Memory B cell (primary cell): Measurements from ENCODE around the gene NUDCD3.

Experiments used
- ATAC-seq: fragments of 150-1000 bp; cut with Tn5 transposase; 2 replicates; pipeline ENCODE4 v1.10.0; 2021; ENCODE audit warnings: low read depth, mild to moderate bottlenecking, moderate library complexity
- DNase-seq, 2 donors: peaks; one replicate each; pipeline ENCODE4 v3.0.0; 2022; ENCODE audit warnings: low spot score in 2 of 2
- H3K27ac Mint-ChIP-seq: one replicate; pipeline ENCODE4 v1.8.0; 2022; ENCODE audit warnings: mild to moderate bottlenecking, moderate library complexity, mixed read lengths
- H3K27me3 Mint-ChIP-seq: one replicate; pipeline ENCODE4 v1.8.0; 2022; ENCODE audit warnings: mixed read lengths
- H3K36me3 Mint-ChIP-seq: one replicate; pipeline ENCODE4 v1.8.0; 2022; ENCODE audit warnings: mild to moderate bottlenecking, mixed read lengths
- H3K4me1 Mint-ChIP-seq: one replicate; pipeline ENCODE4 v1.8.0; 2022; ENCODE audit warnings: mixed read lengths
- H3K4me3 Mint-ChIP-seq: one replicate; pipeline ENCODE4 v1.8.0; 2022; ENCODE audit warnings: mild to moderate bottlenecking, moderate library complexity, mixed read lengths
- H3K9me3 Mint-ChIP-seq: one replicate; pipeline ENCODE4 v1.8.0; 2022; ENCODE audit warnings: mixed read lengths

Gene NUDCD3

DNA sequence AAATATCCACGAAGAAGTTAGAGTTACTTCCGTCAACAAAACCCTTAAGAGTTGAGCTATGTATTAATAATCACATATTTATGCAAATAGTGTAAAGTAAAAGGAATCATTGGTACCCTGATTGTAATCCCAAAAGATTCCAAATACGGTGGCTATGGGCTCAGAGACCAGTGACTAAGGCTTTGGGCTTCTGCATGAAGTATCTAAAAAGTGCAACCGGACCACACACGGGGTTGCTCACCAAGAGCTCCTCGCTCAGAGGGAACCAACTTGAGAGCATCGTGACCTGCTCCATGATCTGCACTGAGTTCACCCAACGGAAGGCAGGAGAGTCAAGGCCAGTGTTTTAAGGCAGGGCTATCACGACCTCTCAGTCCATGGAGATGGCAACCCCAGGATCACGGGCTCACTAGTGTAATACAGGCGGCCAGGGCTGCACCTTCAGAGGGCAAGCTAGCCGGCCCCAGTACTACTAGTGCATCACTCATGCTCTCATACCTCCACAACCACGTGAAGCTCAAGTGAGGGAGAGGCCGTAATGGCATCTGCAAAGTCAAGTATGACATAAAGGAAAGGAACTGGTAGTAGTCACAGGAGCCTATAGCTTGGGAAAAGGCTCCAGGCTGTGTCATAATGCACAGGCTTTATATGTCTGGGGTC, 87.9 kb downstream of the NUDCD3 start:
- Mint-ChIP-seq H3K27ac (no peak overlapping the region), H3K4me1 (no peaks in the 10 kb centered on the region), H3K27me3 (no peaks in the 10 kb centered on the region), H3K4me3 (no peak overlapping the region), H3K36me3 (peaks cover 25% of the 10 kb centered on the region), H3K9me3 (no peaks in the 10 kb centered on the region)
- no peak for ATAC-seq
- DNase-seq: no peak

DNA sequence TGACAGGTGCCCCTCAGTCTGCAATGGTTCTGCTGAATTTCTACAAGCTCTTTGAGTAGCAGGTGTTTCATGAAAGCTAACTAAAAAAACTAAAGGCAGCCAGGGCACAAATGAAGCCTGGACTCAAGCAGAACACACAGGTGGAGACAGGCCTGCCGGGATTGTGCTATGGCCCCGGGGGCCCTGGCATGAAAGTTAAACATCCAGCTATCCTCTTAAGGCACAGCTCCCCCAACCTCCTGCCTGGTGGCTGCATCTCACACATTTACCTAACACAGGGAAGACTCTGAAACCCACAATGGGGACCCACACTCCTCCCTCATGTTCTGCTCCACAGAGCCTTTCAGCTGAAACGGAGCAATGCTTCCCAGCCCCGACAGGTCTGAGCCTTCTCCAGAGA, 88.8 kb downstream of the NUDCD3 start:
- Mint-ChIP-seq H3K27ac (no peak overlapping the region), H3K27me3 (no peaks in the 10 kb centered on the region), H3K9me3 (no peaks in the 10 kb centered on the region), H3K4me1 (peaks cover 2% of the 10 kb centered on the region), H3K36me3 (peaks cover 27% of the 10 kb centered on the region), H3K4me3 (no peak overlapping the region)
- DNase-seq (no peak), ATAC-seq (no peak)

DNA sequence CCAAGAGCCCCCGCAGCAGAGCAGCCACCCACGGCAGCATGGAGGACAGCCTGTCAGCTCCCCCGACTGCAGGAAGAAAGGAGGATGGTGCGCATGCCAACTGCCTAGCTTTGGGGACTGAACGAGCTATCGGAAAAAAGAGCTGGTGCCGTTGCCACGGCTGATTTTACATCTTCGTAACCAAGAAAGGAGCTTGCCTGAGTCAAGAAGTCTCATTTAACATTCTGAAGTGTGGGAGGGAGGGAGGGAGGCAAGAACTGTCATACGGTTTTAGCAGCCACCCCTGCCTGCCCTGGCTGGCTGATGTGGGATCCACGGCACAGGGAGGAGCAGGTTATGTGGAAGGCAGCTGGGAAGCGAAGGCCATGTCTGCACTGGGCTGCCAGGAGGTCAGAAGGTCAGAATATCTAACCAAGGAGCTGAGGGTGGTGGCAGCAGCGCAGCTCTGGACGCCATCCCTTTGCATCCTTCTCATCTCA, 90.4 kb downstream of the NUDCD3 start:
- H3K4me1 Mint-ChIP-seq: peaks cover 4% of the 10 kb centered on the region
- peaks cover 25% of the 10 kb centered on the region for H3K36me3 Mint-ChIP-seq
- no peak overlapping the region for H3K27ac Mint-ChIP-seq
- H3K4me3 Mint-ChIP-seq: no peak overlapping the region
- DNase-seq (no peak), ATAC-seq (no peak)
- H3K27me3 Mint-ChIP-seq: no peaks in the 10 kb centered on the region
- no peaks in the 10 kb centered on the region for H3K9me3 Mint-ChIP-seq

DNA sequence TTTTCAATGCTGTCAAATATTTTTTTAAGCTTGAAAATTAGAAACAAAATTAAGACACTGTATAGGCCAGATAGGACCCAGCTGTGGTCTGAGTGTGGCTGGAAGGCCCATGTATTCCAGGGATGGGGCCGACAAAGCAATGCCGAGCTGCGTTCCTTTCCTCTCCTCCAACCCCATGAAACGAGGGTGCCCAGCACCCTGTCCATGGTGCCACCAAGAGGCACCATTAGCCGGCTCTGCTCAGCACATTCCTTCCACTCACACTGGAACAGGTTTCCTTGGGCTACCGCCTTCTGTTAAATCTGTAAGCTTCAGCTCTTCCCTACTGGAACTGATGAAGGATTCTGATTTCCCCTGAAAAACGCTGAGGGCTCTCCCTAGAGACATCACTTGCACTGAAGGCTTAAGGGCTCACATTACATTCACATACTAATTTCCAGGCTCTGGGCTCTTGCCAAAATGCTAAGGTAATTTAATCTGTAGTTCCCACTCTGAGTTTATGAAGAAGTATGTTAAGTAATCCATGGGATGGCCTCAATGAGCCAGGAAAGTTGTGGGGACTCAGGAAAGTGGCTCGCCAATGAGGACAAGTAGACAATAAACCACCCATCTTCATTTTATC, 91.4 kb downstream of the NUDCD3 start:
- Mint-ChIP-seq H3K36me3 (peaks cover 23% of the 10 kb centered on the region), H3K9me3 (no peaks in the 10 kb centered on the region), H3K4me1 (peaks cover 4% of the 10 kb centered on the region), H3K27ac (no peak overlapping the region), H3K4me3 (no peak overlapping the region), H3K27me3 (no peaks in the 10 kb centered on the region)
- DNase-seq (no peak), ATAC-seq (no peak)

DNA sequence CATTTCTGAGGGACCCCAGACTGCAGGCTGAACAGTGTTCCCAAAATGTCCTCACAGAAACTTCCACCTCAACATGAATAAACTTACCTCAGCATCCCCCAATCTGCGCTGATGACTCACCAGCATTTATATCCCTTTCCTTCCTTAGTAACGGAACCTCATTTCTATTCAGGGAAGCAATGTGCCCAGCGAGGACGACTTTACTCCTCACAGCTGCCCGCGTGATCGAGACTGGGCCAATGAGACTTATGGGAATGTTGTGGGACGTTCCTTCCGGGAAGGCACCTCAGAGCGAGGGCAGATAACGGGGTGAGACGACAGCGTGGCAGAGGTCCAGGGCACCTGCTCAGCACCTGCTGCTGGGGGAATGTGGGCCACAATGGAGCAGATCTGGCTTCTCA, 91.9 kb downstream of the NUDCD3 start:
- DNase-seq (no peak), ATAC-seq (no peak)
- peaks cover 4% of the 10 kb centered on the region for H3K4me1 Mint-ChIP-seq
- H3K36me3 Mint-ChIP-seq: peaks cover 21% of the 10 kb centered on the region
- H3K4me3 Mint-ChIP-seq: no peak overlapping the region
- H3K27me3 Mint-ChIP-seq: no peaks in the 10 kb centered on the region
- no peaks in the 10 kb centered on the region for H3K9me3 Mint-ChIP-seq
- H3K27ac Mint-ChIP-seq: no peak overlapping the region

DNA sequence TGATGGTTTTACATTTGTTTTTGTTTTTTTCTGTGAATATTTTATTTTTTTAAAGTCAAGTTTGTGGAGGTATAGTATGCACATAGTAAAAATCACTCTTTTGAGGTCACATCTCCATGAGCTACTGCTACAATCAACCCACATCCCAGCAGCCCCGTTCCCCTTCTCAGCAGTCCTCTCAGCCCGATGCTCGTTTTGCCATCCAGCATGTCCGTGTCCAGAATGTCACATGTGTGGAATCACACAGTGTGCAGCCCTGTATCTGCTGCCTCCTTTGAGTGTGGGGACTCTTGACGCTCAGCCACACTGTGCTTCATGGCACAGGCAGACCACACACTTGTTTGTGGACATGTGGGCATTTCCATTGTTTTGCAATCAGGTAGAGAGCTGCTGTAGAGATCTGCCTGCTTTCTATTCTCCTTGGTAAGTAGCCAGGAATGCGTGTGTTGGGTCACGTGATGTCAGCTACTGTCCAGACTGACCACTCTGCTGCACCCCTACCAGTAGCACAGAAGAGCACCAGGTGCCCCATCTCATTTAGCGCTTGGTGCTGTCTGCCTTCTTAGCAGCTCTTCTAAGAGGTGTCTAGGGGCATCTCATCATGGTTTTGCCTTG, 93.4 kb downstream of the NUDCD3 start:
- H3K36me3 Mint-ChIP-seq: peaks cover 18% of the 10 kb centered on the region
- ATAC-seq (no peak), DNase-seq (no peak)
- no peaks in the 10 kb centered on the region for H3K27me3 Mint-ChIP-seq
- no peak overlapping the region for H3K27ac Mint-ChIP-seq
- no peaks in the 10 kb centered on the region for H3K9me3 Mint-ChIP-seq
- no peak overlapping the region for H3K4me3 Mint-ChIP-seq
- peaks cover 6% of the 10 kb centered on the region for H3K4me1 Mint-ChIP-seq

DNA sequence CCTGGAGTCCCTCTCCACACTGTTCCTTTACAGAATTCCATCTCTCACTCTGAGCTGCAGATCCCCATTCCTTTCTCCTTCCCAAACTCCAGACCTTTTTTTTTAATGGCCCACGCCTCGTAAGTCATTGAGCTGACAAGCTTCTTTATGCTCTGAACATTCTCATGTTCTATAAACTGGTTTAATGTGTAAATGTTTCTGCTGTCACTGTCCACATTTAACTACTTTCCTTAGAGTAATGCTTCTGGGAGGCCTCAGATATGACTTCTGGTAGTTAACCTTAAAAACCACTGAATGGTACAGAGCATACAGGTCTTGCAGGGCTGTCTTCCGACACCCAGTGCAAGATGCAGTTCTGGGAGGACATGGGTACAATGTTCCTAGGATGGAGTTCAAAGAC, 94.0 kb downstream of the NUDCD3 start:
- no peak overlapping the region for H3K4me3 Mint-ChIP-seq
- no peak overlapping the region for H3K27ac Mint-ChIP-seq
- DNase-seq (no peak), ATAC-seq (no peak)
- H3K27me3 Mint-ChIP-seq: no peaks in the 10 kb centered on the region
- H3K36me3 Mint-ChIP-seq: peaks cover 20% of the 10 kb centered on the region
- H3K9me3 Mint-ChIP-seq: no peaks in the 10 kb centered on the region
- H3K4me1 Mint-ChIP-seq: peaks cover 6% of the 10 kb centered on the region

DNA sequence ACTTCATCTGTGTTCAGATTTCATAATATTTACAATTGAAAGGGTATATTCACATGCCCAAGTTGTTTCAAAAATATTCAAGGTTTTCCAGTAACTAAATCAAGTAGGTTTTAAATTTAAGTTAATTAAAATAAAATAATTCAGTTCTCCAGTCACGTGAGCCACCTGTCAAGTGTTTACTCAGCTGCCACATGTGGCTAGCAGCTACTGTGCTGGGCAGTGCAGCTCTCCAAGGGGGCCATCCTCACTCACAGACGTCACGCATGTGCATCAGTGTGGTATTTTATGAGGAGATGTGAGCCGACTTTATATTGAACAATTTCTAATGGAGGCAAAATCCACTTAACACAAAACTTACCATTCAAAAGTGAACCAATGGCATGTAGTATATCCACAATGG, 95.4 kb downstream of the NUDCD3 start:
- peaks cover 29% of the 10 kb centered on the region for H3K36me3 Mint-ChIP-seq
- no peaks in the 10 kb centered on the region for H3K27me3 Mint-ChIP-seq
- ATAC-seq: no peak
- no peak overlapping the region for H3K27ac Mint-ChIP-seq
- no peaks in the 10 kb centered on the region for H3K9me3 Mint-ChIP-seq
- H3K4me1 Mint-ChIP-seq: peaks cover 6% of the 10 kb centered on the region
- DNase-seq: no peak
- no peak overlapping the region for H3K4me3 Mint-ChIP-seq

DNA sequence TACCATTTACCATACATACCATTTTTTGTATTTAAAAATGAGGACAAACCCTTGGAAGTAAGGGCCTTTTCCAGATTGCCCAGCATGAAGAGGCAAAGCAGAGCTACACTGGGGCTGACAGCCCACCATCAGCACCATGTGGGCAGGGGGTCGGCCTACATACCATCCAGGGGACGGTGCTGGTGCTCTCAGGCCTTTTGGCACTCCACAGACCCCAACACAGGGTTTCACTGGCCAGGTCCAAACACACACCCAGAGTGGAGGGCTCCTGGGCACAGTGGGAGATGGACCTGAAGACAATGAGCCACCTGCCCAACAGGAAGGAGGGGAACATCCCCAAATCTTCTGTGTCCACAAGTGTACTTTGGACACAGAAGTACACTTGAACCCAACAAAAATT, 95.8 kb downstream of the NUDCD3 start:
- H3K9me3 Mint-ChIP-seq: no peaks in the 10 kb centered on the region
- H3K4me1 Mint-ChIP-seq: peaks cover 6% of the 10 kb centered on the region
- peaks cover 28% of the 10 kb centered on the region for H3K36me3 Mint-ChIP-seq
- no peak overlapping the region for H3K4me3 Mint-ChIP-seq
- ATAC-seq (no peak), DNase-seq (no peak)
- no peak overlapping the region for H3K27ac Mint-ChIP-seq
- H3K27me3 Mint-ChIP-seq: no peaks in the 10 kb centered on the region

DNA sequence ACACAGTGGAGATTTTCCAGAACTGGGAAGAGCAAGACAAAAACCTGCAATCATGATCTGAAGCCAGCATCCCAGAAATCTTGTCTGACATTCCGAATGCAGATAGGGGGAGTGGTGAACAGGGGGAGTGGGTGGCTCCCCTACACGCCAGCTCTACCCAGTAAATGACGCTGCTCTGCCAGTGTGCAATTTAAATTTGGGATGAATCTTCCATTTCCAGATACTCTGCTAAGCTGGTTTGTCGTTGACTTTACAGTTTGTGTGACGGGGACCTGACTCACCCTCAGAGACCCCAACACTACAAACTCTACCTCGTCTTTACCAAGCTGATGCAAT, 96.4 kb downstream of the NUDCD3 start:
- ATAC-seq (no peak), DNase-seq (no peak)
- no peaks in the 10 kb centered on the region for H3K27me3 Mint-ChIP-seq
- peaks cover 31% of the 10 kb centered on the region for H3K36me3 Mint-ChIP-seq
- H3K27ac Mint-ChIP-seq: no peak overlapping the region
- H3K4me1 Mint-ChIP-seq: peaks cover 6% of the 10 kb centered on the region
- no peaks in the 10 kb centered on the region for H3K9me3 Mint-ChIP-seq
- no peak overlapping the region for H3K4me3 Mint-ChIP-seq

DNA sequence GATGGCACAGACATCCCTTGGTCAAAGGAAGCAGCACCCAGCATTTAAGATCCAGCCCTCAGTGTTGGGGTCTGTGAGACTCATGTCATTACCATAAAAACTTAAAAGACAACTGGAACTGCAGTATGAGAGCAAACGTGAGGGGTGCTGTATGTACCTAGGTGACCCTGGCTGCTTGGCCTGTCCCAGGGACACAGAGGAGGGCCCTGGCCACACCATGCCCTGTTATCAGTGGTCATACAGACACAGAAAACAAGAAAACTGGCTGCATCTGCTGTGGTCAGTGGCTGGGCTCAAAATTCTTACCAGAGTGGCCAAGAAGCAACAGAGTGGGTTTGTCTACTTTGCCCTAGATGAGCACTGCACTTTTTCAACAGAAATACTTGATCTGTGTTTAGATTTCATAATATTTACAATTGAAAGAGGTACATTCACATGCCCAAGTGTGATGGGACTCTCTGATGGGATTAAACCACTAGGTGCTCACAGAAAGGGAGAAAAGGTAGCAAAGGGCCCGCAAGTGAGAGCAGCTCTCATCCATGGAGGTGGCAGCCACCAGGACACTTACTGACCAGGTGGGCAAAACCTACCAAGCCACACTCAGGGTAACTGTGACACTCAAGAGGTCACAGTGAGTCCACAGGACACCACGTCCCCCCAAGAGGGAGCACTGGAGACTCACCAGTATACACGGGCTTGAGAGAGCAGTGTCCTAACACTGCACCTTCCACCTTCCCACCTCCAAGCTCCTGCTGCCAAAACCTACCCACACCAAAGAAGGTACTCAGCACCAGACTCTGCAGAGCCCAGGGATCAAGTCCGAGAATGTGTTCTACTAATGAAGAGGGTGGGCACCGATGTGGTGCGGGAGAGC, 97.0 kb downstream of the NUDCD3 start:
- no peak for DNase-seq
- Mint-ChIP-seq H3K4me3 (no peak overlapping the region), H3K27ac (peak overlapping the region; percentile 42), H3K4me1 (peaks cover 6% of the 10 kb centered on the region), H3K27me3 (no peaks in the 10 kb centered on the region), H3K9me3 (no peaks in the 10 kb centered on the region), H3K36me3 (peaks cover 29% of the 10 kb centered on the region)
- ATAC-seq: no peak

DNA sequence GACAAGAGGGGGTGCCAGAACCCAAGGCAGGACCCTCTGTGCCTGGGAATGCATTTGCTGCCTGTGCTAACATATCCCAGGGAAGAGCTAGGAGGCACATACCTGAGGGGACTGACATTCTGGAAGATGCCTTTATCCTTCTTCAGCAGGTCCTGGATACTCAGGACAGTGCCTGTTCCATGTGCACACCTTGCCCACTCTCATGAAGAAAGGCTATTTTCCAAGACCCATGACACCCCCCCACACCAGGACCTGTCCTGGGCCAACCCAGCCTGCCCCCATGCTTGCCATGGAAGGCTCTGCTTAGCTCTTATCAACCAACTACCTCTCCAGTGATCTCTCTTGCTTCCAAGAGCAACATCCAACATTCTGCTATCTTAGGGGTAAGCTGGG, 97.8 kb downstream of the NUDCD3 start:
- peaks cover 6% of the 10 kb centered on the region for H3K4me1 Mint-ChIP-seq
- H3K9me3 Mint-ChIP-seq: no peaks in the 10 kb centered on the region
- H3K4me3 Mint-ChIP-seq: no peak overlapping the region
- H3K27ac Mint-ChIP-seq: peak overlapping the region; percentile 42
- ATAC-seq (no peak), DNase-seq (no peak)
- H3K27me3 Mint-ChIP-seq: no peaks in the 10 kb centered on the region
- peaks cover 29% of the 10 kb centered on the region for H3K36me3 Mint-ChIP-seq

DNA sequence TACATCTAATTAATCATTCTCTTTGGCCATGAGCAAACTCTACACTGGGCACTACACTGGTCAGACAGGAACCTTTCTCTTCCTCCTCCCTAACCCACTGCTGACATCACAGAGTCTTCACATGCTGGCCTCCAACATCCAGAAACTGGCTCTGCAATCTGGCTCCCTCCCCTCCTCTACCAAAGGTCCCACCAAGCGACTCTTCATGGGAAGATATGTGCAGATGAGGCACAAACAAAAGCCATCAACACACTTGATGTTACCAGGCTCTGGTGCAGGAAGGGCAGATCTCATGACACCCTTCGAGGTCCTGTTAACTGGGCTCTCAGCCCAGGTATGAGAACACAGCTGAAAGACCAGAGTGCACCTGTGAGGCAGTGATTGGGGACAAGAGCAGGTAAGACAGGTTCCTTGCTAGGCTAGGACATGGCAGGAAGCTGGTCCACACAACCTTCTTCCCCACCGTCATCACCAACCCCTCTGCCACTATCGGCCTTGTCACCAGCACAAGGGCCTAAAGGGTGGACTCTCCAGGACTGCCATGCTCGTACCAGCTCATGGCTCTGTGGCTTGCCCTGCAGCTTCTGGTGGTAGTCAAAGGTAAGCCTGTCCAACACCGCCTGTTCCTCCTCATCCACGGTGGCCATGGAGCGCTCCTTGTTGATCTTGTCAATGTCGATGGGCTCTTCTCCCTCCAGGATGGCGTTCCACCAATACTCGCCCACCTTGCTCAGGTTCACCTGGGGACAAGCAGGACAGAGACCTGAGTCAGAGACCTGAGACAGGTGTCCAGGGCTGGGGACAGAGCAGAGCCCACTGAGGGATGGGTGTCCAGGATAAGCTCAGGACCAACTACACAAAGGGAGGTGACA, 98.5 kb downstream of the NUDCD3 start:
- Mint-ChIP-seq H3K9me3 (no peaks in the 10 kb centered on the region), H3K27me3 (no peaks in the 10 kb centered on the region), H3K4me3 (no peak overlapping the region), H3K27ac (no peak overlapping the region), H3K4me1 (peaks cover 6% of the 10 kb centered on the region), H3K36me3 (peaks cover 30% of the 10 kb centered on the region)
- DNase-seq: no peak
- no peak for ATAC-seq
